DMS114 treated with DMSO at 0.1 percent for 48 hours (cell line): Measurements from ENCODE around the gene NUDT3.
A peak's percentile ranks its signal among the peaks of the same experiment; 100 is the strongest.
"Not testable (repeated sequence)": the region's sequence is repeated elsewhere in the genome, so short reads cannot be mapped to it uniquely, and the experiment has no call there.

Experiments
- DNase-seq: peaks from one replicate; lab custom pipeline; 2025; ENCODE audit not compliant: unreplicated experiment; lab: John Stamatoyannopoulos, UW

NUDT3 gene

DNA sequence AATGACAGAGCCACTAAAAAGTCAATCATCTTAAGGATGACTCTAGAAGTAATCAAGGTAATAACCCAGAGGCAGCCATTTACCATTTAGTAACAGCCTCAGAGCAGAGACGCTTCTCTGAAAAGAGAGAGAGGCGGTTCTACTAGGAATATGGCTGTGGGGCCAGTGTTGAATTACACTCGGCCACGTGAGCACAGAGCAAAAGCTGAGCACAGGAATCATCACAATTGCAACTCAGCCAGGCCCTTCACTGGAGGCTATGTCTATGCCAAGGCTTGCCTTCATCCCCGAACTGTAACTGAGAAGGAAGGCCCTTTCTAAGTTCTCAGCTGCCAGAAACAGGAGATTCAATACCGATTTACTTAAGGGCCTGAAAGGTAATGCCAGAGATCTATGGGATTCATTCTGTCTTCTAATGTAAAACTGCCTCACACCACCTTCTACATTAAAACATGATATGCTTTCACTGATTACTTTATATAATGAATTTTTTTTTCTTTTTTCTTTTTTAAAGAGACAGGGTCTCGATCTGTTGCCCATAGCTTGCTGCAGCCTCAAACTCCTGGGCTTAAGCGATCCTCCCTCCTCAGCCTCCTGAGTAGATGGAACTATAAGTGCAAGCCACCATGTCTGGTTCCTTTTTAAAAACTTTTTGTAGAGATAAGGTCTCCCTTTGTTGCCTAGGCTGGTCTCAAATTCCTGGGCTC is 67.6 kb downstream of the NUDT3 start:
- no peak for DNase-seq

DNA sequence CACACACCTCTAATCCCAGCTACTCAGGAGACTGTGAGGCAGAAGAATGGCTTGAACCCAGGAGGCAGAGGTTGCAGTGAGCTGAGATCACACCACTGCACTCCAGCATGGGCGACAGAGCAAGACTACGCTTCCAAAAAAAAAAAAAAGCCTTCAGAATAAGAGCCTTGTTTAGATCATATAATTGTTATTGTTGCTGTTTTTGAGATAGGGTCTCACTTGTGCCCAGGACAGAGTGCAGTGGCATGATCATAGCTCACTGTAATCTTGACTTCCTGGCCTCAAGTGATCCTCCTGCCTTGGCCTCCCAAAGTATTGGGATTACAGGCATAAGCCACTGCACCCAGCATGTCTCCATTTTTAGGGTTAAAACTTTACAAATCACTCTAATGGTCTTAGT is 68.2 kb downstream of the NUDT3 start:
- DNase-seq, result not testable (repeated sequence)

DNA sequence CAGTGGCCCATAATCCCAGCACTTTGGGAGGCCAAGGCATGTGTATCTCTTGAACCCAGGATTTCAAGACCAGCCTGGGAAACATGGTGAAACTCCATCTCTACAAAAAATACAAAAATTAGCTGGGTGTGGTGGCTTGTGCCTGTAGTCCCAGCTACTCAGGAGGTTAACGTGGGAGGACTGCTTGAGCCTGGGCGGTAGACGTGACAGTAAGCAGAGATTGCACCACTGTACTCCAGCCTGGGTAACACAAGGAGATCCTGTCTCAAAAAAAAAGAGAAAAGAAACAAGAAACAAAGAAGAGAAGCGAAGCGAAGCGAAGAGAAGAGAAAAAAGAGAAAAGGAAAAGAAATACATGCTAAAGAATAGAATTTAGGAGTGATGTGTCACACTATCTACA is 69.2 kb downstream of the NUDT3 start:
- no peak for DNase-seq

DNA sequence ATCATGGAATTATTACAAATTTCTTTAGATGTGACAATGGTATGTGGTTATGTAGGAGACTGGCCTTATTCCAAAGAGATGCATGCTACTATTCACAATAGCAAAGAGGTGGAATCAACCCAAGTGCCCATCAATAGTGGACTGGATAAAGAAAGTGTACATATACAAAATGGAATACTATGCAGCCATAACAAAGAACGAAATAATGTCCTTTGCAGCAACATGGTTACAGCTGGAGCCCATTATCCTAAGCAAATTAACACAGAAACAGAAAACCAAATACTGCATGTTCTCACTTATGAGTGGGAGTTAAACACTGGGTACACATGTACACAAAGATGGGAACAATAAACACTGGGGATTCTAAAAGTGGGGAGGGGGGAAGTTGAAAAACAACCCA is 69.7 kb downstream of the NUDT3 start:
- no peak for DNase-seq

DNA sequence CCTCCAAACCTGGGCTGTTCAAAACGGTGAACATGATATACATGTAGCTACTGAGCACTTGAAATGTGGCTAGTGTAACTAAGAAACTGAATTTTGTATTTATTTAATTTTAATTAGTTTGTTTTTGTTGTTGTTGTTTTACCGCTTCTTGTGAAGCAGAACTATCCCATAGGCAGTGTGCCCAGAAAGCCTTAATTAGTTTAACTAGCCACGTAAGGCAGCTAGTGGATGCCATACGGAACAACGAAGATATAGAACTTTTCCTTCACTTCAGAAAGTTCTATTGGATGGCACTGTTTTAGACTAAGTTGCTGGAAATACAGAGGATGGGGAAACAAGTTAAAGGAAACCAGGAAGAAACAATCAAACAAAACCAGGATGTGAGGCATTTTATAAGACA is 70.6 kb downstream of the NUDT3 start:
- no peak for DNase-seq

DNA sequence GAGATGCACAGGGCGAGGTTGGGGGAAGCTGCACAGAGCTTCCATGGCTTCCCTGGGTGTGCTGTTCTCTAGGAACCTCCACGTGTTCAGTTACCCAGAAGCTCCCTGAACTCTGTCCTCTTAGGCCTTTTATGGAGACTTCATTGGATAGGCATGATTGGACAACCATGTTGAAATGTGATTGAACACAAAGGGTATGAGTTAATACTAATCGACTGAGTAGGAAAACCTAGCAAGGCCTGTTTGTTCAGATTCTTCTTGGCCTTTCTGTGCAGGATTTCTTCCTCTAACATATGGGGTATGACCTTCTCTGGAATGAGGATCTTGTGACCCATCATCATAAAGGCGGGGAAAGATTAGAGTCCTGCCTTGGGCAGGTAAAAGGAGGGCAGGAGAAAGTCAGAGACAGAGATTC is 73.0 kb downstream of the NUDT3 start:
- no peak for DNase-seq

DNA sequence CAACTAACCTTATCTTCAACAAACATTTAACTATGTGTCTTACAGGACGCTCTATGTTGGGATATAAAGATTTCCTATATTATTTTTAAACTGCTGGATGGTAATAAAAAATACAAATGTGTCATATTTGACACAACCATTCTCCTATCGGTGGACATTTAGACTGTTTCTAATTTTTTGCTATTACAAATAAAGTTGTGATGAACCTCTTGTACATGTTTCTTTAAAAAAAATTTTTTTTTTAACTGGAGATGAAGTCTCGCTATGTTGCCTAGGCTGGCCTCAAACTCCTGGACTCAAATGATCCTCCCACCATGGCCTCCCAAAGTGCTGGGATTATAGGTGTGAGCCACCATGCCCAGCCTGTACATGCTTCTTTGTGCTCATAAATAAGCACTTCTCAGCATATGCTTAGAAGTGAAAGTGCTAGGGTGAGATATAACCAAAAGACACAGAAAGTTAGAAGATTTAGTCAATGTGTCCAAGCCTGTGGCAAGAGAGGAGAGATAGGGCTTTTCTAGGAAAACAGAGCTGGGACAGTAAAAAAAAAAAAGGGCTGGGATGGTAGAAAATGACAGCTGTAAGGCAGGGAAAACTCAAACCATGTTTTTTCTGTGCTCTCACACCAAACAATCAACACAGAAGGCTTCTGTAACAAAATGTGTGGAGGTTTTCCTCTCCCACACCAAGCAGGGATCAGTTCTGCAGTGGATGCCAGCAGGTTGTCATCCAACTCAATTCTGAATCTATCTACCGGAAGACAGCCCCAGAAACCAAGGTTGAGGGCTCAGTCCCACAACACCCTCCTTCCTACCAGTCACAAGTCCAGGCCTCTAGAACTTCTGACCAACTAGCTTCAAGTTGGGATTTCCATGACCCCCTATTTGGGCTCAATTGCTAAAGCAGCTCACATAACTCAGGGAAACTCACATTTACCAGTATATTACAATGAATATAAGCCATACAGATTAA is 73.7 kb downstream of the NUDT3 start:
- no peak for DNase-seq

DNA sequence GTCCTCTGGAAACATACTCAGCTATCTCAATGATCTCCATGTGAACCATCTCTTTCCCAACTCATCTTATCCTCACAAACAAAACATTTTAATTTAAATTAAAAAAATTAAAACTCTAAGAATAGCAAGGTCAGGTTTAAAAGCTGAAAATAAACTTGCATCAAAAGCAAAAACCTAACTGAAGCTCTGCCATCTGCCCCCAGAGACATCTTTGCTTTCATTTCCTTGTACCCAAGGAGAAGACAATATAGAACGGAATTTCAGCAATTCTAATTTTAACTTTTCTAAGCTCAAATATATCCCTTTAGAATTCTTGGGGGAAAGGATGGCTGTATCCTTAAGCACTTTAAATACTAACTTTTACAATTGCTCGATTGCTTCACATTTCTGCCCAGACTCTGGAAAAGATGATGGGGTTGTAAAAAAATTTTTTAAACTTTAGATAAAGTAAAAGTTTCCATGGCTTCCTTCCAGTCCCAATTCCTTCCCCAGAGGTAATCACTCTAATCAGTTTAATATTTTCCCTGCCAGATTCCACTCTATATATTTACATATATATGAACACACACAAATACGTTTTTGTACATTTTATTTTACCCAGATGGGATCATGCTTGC is 74.5 kb downstream of the NUDT3 start:
- no peak for DNase-seq

DNA sequence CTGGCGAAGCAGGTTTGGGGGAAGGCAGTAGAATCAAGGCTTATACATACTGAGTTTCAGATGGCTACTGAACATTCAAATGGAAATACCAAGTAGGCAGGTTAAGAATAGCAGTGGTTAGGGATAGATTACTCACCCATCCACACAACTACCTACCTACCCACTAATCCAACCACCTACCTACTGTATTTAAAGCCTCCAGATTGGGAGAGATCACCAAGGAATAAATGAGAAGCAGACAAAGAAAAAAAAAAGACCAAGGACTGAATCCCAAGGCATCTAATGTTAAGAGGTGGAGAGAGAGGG is 75.3 kb downstream of the NUDT3 start:
- no peak for DNase-seq

DNA sequence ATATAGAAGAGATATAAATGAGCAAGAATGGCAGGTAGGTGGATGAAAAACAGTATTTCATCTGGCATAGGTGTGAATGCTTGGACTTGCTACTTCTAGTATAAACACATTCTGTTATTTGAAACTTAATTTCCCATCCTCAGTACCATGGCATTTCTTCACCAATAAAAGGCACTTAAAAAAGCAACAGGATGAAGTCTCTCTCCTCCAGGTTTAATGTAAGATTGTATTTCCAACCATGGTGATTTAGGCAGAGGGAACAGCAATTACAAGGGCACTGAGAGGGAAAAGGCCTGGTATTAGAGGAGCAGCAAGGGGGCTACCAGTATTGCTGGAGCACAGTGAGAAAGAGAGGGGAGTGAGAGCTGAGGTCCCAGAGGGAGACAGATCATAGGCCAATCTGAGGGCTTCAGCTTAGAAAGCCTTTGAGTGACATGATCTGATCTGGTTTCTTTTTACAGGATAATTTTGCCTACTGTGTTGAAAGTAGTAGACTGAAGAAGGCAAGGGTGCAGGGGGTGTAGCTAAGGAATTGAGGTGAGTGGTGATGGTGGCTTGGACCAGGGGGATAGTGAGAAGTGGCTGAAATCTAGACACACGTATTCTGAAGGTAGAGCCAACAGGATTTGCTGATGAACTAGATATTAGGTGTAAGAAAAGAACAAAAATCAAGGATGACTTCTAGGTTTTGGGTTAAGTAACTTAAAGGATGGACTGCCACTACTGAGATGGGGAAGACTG is 75.9 kb downstream of the NUDT3 start:
- no peak for DNase-seq

DNA sequence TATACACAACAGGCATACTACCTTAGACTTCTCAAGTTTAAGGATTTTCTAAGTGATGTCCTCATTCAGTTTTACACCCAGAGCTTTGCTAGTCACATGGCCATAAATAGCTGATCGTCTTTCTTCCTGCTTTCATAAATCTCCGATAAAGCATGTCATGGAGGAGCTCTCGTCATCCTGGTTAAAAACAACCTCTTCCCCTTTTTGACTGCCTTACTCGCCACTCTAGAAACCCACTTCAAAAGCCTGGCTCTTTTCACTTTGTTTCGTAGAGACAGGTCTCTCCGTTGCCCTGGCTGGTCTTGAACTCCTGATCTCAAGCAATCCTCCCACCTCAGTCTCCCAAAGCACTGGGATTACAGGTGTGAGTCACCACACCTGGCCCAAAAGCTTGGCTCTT is 76.7 kb downstream of the NUDT3 start:
- DNase-seq, result no peak

DNA sequence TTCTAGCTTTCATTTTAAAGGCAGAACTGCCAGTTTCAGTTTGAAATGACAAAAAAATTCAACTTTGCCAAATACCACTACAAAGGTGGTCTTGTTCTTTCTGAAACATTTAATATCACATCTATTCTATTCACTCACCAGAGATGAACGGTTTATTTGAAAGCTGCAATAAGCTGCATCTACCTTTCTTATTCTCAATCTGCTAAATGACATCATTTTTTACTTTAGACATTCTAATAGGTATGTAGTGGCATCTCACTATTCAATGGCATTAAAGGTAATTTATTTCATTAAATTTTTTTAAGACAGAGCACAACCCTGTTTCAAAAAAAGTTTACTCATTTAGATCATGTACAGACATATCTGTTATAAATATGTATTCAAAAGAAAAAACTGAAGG is 77.2 kb downstream of the NUDT3 start:
- no peak for DNase-seq

DNA sequence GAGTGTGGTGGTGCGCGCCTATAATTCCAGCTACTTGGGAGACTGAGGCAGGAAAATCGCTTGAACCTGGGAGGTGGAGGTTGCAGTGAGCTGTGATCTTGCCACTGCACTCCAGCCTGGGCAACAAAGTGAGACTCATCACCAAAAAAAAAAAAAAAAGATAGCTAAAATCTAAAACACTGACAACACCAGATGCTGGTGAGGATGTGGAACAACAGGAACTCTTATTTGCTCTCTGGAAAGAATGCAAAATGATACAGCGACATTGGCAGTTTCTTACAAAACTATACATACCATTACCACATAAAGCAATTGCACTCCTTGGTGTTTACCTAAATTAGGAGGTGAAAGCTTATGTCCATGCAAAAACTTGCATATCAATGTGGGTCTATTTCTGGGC is 80.2 kb downstream of the NUDT3 start:
- no peak for DNase-seq

DNA sequence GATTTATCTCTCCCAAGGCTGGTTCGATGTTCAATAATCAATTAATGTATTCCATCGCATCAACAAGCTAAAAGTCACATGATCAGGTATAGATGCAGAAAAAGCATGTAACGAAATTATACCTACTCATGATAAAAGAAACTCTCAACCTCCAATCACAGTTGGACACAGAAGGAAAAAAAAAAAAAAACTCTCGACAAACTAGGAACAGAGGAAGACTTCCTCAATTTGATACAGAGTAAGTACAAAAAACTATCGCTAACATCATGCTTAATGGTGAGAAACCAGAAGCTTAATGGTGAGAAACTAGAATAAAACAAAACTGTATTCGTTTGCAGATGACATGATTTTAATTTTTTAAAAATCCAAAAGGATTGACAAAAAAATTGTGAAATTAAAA is 81.7 kb downstream of the NUDT3 start:
- DNase-seq, result no peak

DNA sequence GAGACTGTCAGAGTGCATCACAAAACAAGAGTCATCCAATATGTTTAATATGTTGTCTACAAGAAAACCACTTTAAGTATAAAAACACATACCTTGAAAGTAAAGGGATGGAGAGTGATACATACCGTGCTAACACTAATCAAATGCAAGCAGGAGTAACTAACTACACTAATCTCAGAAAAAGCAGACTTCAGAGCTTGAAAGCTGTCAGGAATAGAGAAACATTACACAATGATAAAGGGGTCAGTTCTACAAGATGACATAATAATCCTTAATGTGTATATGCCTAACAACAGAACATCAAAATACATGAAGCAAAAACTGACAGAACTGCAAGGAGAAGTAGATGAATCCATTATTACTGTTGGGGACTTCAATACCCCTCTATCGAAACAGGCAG is 84.0 kb downstream of the NUDT3 start:
- no peak for DNase-seq

DNA sequence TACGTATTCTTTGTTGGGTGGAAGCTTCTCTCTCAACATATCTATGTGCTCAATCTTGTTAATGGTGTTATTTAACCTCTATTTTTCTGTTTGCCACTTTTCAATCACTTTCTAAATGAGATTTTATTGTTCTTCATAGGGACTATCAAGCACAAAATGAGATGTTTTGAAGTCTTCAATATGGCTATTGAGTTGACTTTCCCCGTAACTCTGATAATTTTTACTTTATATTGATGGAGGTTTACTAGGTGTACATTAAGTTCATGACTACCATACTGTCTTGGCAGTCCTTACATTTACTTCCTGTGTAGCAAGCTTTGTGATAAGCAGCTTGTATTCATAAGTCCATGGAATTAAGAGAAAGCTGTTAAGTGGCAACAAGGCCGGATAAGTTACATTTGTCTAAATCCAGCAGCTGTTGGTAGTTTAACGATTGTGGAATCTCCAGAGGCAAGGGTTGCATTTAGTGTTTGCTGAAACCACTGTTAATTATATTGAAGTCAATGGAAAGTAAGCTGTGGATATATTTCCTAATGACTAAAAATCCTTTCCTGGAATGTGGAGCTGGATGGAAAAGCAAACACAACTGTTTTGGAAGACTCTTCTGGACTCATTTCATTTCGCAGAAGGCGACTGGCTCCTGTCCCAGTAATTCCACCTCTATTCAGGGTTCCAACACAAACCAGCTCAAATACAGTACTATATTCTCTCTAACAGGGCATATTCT is 86.3 kb downstream of the NUDT3 start:
- DNase-seq, result peak; percentile 46

DNA sequence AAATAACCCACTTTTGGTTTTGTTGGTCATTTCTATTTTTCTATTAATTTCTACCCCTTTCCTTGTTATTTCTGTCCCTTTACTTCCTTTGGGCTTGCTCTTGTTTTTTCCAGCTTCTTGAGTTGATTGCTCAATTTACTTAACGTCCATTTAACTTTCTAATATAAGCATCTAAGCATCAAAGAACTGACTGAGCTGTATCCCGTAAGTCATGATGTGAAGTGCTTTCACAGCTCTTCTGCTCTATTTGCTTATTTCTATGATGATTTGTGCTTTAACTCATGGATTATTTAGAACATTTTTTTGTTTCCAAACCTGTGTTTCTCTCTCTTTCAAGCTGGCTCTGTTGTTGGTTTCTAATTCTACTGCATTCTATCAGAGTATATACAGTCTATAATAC is 87.0 kb downstream of the NUDT3 start:
- no peak for DNase-seq

DNA sequence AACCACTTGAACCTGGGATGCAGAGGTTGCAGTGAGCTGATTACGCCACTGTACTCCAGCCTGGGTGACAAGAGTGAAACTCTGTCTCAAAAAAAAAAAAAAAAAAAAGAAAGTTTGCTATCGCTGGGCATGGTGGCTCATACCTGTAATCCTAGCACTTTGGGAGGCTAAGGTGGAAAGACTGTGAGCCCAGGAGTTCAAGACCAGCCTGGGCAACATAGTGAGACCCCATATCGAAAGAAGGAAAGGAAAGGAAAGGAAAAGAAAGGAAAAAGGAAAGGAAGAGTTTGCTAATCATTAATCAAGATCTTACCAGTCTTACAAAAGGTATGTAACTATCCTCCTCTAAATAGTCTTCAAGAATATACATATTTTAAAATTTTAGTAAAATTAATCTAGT is 88.3 kb downstream of the NUDT3 start:
- DNase-seq, result no peak

DNA sequence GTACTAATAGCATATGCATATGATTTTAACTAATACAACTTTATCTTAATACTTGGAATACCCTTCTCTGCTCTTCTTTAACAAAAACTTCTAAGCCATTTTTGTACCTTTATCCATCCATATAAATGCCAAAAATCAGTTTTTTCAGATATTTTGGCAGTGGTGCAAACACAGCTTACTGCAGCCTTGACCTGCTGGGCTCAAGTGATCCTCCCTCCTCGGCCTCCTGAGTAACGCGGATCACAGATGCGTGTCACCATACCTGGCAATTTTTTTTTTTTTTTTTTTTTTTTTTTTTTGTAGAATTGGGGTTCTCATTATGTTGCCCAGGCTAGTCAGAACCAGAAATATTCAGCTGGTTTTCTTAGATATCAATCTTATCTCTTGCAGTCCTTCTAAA is 89.5 kb downstream of the NUDT3 start:
- no peak for DNase-seq

DNA sequence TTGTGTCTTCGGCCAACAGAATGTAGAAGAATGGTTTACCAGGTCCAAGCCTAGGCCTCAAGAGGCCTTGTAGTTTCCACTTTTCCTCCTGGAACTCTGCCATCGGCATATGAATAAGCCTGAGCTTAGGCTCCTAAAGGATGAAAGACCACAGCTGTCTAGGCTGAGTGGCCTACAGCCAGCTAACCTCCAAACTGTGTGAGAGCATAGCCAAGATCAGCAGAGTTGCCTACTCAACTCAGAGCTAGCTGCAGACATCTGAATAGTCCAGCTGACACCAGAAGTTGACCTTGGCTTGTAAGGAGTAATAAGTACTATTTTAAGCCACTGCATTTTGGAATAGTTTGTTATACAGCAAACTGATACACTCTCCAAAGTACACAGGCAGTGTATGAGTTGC is 91.1 kb downstream of the NUDT3 start:
- no peak for DNase-seq

DNA sequence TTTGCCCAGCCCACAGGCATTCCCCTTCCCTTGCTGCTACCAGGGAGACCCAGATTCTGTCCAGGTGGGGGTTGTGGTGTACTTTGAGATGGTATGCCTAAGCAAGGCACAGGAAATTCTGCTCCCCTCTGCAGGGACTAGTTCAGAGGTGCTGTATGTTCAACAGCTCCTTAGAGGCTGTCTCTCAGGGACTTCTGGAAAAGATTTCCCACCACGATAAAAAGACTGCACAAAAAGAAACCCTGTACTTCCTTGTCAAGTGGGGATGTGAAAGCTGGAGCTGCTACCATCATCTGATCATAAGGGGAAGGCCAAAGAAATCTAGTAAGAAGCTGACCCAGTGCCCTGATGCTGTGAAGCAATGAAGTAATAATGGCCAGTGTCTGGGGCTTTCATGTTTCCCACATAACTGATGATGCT is 92.1 kb downstream of the NUDT3 start:
- DNase-seq, result no peak
